ENCODE results near the gene CNKSR3.

The CNKSR3 gene

GRCh38 chr6:154410619-154411072 is 99.8 kb downstream of the CNKSR3 start:
- DNase-seq = no peak

GRCh38 chr6:154408891-154409500 is 101.5 kb downstream of the CNKSR3 start:
- no peak for DNase-seq

GRCh38 chr6:154407440-154407839 is 103.0 kb downstream of the CNKSR3 start:
- no peak for DNase-seq

- no peak for DNase-seq
Measured at GRCh38 chr6:154406869-154407268, 103.6 kb downstream of the CNKSR3 start.

- DNase-seq = no peak
Measured at GRCh38 chr6:154406301-154406700, 104.2 kb downstream of the CNKSR3 start.

DNA sequence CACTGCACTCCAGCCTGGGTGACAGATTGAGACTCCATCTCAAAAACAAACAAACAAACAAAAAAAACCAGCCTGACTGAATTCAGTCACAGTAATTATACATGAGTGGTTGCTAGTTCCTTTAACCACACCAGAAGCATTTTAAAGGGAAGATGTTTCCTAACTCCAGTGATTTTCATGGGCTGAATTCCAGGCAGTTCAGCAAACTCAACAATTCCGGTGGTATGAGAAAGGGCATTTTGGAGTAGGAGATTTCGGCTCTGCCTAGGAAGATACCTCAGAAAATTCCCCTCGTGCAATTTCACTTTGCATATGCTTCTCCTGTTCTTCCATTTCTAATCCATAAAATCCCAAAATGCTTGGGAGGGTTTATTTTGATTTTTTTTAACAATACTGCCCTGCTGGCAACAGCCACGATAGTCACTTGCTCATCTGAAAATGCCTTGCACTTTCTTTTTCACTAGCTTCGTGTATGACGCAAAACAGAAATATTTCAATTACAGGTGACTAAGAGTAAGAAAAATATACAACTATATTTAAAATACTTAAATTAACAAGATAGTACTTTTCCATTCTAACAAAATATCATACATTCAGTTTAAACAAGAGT is 105.6 kb downstream of the CNKSR3 start:
- DNase-seq = no peak

GRCh38 chr6:154403788-154404187 is 106.7 kb downstream of the CNKSR3 start:
- no peak for DNase-seq

- no peak for DNase-seq
Measured at GRCh38 chr6:154402081-154402780, 108.3 kb downstream of the CNKSR3 start.

DNA sequence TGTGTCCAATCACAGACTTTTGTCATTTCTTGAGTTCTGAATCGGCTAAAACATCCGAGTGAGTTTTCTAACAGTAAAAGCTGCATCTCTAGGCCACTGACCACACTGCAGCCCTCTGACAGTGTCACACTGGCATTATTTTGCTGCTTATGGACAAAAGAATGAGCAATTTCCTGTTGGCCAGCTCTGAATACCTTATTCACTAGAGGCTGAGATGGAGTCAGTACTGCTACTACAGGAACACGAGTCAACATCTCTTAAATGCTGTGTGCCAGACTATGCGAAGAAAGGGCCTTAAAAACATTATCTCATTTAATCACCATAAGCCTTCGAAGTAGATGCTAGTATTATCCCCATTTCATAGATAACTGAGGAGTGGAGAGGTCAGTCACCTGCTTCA is 111.4 kb downstream of the CNKSR3 start:
- DNase-seq = no peak

DNA sequence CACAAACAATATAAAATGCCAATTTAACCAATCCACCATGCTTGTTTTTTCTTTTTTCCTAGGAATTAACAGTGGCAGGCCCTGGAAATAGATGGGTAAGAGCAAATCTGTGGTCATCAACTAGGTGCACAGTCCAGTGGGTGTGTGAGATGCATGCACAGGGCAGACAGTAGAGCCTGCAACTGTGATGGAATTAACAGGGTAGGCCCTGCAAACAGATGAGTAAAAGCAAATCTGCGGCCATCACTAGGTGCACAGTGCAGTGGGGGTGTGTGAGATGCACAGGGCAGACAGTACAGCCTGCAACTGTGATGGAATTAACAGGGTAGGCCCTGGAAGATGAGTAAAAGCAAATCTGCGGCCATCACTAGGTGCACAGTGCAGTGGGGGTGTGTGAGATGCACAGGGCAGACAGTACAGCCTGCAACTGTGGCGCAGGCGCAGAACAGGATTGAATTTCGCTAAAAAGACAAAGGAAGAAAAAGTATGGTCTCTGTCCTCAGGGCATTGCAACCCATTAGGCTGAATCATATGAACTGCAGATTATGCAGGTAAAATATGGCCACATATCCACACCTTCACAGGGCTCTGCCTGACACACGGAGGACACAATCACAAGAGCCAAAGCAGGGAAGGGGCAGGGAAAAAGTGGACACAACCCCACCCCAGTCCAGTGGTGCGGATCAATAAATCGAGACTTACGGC is 112.8 kb downstream of the CNKSR3 start:
- no peak for DNase-seq

DNA sequence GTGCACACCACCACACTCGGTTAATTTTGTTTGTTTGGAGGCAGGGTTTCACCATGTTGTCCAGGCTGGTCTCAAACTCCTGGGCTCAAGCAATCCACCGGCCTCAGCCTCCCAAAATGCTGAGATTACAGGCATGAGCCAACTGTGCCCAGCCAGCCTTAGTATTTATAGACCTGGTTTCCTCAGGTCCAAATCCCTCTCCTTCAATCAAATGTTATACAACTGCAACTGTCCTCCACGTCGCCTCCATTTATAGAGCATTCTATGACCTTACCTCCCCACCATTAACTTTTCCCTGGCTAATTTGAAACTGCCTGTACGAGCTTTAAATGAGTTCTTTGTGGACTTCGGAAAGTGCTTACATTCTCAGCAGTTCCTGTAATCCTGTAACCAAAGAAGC is 114.6 kb downstream of the CNKSR3 start:
- no peak for DNase-seq

DNA sequence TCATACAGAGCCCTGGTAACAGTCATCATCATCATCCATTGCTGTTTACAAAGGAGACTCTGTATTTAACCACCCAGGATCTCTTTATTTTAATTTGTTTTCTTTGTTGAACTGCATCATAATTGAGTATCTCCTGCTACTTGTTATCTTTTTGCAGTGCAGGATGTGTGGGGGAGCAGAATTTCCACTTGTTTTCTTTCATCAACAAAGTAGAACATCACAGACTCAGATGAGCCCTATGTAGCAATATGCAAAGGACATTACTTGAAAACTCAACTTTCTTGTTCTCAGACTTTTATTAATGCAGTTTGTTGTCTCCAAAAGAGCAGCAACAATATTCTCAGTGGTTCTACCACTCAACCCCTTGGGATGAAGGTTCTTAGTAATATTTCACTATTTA is 115.2 kb downstream of the CNKSR3 start:
- DNase-seq = no peak

GRCh38 chr6:154394571-154394970 is 115.9 kb downstream of the CNKSR3 start:
- DNase-seq = no peak

DNA sequence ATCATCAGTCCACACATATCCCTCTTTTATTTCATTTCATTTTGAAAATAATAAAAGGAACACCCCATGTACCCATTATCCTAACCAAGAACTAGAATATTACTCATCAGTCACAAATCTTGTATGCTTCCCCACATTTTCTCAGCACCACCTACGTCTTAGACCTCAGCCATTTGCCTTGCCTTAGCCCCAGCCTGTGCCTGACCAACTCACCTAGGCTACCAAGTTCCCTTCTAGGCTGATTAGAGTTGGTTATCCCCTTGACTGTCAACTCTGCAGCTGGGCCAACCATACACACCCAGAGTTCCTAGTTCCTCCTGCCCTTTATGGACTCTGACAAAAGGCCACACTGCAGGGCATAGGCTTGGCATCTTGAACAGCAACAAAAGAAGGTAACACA is 120.5 kb downstream of the CNKSR3 start:
- no peak for DNase-seq

DNA sequence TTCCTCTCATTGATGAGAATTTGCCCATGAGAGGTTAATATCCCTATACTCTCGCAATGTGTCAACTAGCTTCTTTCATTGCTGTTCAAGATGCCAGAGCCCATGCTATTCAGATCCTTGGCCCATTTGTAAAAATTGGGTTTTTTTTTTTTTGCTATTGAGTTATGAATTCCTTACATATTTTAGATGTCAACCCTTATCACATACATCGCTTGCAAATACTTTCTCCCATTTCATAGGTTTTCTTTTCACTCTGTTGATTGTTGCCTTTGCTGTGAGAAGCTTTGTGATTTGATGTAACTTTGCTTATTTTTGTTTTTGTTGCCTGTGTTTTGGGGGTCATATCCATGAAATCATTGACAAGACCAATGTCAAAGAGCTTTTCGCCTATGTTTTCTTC is 121.7 kb downstream of the CNKSR3 start:
- no peak for DNase-seq

DNA sequence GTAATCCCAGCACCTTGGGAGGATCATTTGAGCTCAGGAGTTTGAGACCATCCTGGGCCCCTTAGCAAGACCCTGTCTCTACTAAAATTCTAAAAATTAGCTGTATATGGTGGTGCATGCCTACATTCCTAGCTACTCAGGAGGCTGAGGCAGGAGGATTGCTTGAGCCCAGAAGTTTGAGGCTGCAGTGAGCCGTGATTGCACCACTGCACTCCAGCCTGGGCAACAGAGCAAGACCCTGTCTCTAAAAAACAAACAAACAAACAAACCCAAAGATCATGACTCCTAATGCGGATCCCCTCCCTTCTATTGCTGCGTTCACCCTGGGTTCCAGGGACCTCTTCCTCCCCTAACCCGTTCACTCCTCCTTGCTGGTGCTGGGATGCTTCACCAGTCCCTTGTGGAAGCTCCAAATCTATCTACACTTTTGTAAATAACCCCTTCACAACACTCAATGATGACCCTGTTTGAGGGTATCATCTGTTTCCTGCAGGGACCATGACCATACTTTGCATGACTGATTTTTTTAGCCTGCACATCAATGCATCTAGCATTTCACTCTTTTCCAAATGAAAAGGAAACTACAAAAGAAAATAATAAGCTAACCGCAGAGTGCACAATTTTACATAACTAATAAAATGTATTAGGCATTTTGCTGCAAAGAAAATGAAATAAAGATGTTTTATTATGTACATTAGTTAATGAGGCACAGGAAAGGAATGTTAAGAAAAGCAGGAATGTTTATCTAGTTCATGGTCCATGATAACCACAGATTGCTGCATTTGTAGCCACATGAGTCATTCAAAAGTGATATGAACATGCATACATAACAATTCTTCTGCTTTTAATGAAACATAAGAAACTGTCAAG is 123.4 kb downstream of the CNKSR3 start:
- DNase-seq = no peak

GRCh38 chr6:154384191-154384590 is 126.3 kb downstream of the CNKSR3 start:
- DNase-seq = no peak

- DNase-seq = no peak
Measured at GRCh38 chr6:154383273-154383672, 127.2 kb downstream of the CNKSR3 start.

DNA sequence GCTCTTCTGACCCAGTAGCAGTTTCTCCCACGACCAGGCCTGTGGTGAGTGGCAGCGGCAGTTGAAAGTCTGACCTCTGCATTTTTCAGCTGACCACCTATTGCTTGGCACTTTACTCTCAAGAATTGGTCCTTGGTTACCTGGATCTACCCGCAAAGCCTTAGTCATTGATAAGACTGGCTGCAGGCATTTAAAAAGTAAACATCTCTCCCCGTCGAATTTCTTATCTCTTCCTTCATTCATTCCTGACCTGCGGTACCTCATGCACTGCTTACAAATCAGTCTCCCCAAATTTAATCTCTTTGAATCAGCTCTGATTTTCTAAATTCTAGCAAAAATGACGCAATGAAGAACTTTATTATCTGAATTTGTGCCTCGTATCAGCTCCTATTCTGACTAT is 127.7 kb downstream of the CNKSR3 start:
- no peak for DNase-seq

- DNase-seq = no peak
Measured at GRCh38 chr6:154381548-154381947, 128.9 kb downstream of the CNKSR3 start.

- DNase-seq = no peak
Measured at GRCh38 chr6:154380741-154381140, 129.7 kb downstream of the CNKSR3 start.

- no peak for DNase-seq
Measured at GRCh38 chr6:154379585-154379984, 130.9 kb downstream of the CNKSR3 start.

- no peak for DNase-seq
Measured at GRCh38 chr6:154378518-154378917, 132.0 kb downstream of the CNKSR3 start.
